NCI-H1436 treated with DMSO at 0.1 percent for 48 hours (cell line): ENCODE results near the gene AGPAT3.

Source experiments
- DNase-seq: peaks from one replicate; lab custom pipeline; 2025; lab: John Stamatoyannopoulos, UW

AGPAT3 gene

GRCh38 chr21:43997766-43998742 lies 133.0 kb downstream of the AGPAT3 start:
- no peak for DNase-seq

GRCh38 chr21:44000360-44000759 lies 135.3 kb downstream of the AGPAT3 start:
- DNase-seq: no peak

DNA sequence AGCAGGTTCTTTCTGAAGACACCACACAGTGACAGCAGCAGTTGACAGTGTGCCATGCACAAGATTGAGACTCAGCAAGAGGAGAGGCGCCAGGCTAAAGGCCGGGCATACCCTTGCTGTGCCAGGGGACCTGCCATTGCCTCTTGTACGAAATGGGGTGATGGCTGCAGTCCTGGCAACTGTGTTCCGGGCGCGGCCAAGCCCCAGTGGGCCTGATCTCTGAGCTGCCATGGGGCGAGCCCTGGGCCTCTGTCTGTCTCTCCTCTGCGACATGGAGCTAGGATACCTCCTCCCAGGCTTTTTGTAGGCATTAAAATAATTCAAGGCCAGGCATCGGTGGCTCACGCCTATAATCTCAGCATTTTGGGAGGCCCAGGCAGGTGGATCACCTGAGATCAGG lies 137.5 kb downstream of the AGPAT3 start:
- no peak for DNase-seq

DNA sequence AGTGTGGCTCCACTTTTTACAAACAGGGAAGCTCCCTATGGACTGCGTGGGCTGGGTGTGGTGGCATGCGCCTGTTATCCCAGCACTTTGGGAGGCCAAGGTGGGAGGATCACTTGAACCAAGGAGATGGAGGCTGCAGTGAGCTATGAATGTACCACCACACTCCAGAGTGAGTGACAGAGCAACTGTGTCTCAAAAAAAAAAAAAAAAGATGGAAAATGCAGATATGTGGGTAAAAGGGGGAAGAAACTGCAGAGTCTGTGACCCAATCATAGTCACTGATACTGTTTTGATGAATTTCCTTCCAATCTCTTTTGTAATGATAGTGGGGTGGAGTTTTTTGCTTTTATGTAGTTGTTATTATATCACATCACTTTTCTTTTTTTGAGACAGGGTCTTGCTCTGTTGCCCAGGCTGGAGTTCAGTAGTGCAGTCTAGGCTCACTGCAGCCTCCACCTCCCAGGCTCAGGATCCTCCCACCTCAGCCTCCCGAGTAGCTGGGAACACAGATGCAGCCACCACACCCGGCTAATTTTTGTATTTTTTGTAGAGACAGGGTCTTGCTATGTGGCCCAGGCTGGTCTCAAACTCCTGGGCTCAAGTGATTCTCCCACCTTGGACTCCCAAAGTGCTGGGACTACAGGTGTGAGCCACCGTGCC lies 138.4 kb downstream of the AGPAT3 start:
- no peak for DNase-seq

- no peak for DNase-seq
Observed at GRCh38 chr21:44005071-44005470, 140.0 kb downstream of the AGPAT3 start.

- no peak for DNase-seq
Observed at GRCh38 chr21:44005593-44005992, 140.6 kb downstream of the AGPAT3 start.

- no peak for DNase-seq
Observed at GRCh38 chr21:44006017-44006619, 141.1 kb downstream of the AGPAT3 start.

- DNase-seq: no peak
Observed at GRCh38 chr21:44006656-44007055, 141.6 kb downstream of the AGPAT3 start.

DNA sequence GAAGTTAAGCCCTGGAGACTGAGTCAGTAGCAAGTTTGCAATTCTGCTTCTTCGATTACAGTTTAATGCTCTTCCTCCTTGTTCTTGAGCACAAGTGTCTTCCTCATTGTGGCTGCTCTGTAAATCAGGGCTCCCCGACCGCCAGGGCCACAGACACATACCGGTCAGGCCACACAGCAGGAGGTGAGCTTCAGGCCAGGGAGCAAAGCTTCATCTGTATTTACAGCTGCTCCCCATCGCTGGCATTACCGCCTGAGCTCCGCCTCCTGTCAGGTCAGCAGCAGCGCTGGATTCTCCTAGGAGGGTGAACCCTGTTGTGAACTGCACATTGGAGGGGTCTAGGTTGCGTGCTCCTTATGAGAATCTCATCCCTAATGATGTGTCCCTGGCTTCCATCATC lies 145.4 kb downstream of the AGPAT3 start:
- no peak for DNase-seq

GRCh38 chr21:44011123-44011522 lies 146.1 kb downstream of the AGPAT3 start:
- no peak for DNase-seq

- no peak for DNase-seq
Observed at GRCh38 chr21:44011579-44012473, 146.8 kb downstream of the AGPAT3 start, which contains the start of gene TRAPPC10. TSS of gene TRAPPC10 (plus strand) at chr21:44012309. CDS start at chr21:44012494, 185 bp downstream.

GRCh38 chr21:44012474-44013379 lies 147.7 kb downstream of the AGPAT3 start:
- DNase-seq: no peak

DNA sequence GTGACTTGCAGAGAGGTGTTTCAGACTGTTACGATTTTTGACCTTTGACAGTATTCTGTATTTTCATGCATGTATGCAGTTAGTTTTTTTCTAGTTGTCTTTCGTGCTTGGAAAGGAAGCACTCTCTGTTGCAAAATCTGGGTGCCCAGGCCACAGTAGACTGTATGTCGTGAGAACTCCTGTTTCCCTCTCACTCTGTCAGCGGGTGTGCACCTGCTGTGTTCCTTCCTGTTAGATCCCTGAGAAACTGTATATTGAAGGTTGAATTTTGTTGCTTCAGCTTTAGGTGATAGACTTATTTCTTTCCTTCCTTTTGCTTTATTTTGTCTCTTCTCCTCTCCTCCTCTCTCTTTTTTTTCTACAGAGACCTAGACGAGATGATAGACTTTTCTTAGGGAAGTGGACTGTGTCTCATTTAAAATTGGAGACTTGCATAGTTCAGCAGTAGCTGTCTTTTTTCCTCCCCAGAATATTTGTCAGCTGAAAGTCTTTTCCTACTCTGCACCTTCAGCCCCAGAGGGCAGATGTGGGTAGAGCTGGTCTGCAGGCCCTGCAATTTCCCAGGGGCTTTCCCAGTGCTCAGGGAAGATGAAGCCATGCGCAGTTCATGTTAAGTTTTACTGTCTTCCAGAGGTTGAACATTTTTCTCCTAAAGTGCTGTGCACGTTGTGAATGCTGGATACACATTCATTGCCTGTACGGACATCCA lies 148.5 kb downstream of the AGPAT3 start:
- no peak for DNase-seq

GRCh38 chr21:44017601-44018000 lies 152.6 kb downstream of the AGPAT3 start:
- no peak for DNase-seq

DNA sequence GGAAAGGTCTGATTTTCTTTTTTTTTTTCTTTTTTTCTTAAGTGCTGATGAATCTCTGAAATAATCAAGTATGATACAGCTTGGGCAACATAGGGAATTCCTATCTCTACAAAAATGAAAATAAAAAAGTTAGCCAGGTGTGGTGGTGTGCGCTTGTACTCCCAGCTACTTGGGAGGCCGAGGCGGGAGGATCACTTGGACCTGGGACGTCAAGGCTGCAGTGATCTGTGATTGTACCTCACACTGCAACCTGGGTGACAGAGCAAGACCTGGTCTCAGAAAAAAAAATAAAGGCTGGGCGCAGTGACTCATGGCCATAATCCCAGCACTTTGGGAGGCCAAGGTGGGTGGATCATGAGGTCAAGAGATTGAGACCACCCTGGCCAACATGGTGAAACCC lies 153.1 kb downstream of the AGPAT3 start:
- DNase-seq: no peak

- DNase-seq: no peak
Observed at GRCh38 chr21:44018813-44019567, 154.0 kb downstream of the AGPAT3 start.

- no peak for DNase-seq
Observed at GRCh38 chr21:44019568-44019958, 154.5 kb downstream of the AGPAT3 start.

DNA sequence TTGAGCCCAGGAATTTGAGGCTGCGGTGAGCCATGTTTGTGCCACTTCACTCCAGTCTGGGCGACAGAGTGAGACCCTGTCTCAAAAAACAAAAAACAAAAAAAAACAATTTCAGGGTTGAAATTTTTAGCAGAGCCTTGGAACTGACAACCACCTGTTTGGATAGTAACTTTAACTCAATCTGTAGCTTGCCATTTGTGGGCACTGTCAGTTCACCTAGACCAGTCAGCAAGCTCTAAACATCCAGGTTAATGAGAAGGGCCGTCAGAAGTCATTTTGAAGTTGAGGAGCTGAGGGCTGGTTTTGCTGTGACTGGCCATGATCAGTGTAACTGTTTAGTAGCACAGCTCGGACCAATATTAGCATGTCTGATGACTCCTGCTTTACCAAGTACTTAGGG lies 155.5 kb downstream of the AGPAT3 start:
- no peak for DNase-seq

DNA sequence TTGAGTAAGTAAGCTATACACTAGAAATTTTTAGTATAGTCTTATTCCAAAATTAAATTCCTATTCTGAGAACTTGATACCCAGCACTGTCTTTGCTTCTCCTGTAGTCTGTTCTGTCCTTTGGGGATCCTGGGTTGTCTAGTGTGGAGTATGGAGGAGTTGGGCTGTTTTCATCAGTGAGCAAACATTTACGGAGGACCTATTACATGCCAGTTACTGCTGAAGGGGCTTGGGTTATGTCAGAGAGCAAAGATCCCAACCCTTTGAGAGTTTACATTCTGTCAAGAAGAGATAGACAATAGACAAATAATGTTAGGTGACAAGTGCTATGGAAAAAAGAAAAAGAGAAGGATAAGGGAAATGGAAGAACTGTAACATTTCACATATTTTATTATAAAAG lies 156.0 kb downstream of the AGPAT3 start:
- DNase-seq: no peak
